Activated CD4-positive, alpha-beta T cell treated with anti-CD3 and anti-CD28 coated beads for 1 hour (primary cell): ENCODE measurements around the gene FAM186B.
A peak's percentile ranks its signal among the peaks of the same experiment; 100 is the strongest.
"Not testable (repeated sequence)": the region's sequence is repeated elsewhere in the genome, so short reads cannot be mapped to it uniquely, and the experiment has no call there.

Experiments
- DNase-seq: peaks from one replicate; pipeline ENCODE4 v3.0.0-alpha.2; 2020

FAM186B gene

GRCh38 chr12:49635036-49635435 is 29.6 kb upstream of the FAM186B start:
- no peak for DNase-seq

- no peak for DNase-seq
These were observed 28.4 kb upstream of the FAM186B start for GRCh38 chr12:49633703-49634345.

DNA sequence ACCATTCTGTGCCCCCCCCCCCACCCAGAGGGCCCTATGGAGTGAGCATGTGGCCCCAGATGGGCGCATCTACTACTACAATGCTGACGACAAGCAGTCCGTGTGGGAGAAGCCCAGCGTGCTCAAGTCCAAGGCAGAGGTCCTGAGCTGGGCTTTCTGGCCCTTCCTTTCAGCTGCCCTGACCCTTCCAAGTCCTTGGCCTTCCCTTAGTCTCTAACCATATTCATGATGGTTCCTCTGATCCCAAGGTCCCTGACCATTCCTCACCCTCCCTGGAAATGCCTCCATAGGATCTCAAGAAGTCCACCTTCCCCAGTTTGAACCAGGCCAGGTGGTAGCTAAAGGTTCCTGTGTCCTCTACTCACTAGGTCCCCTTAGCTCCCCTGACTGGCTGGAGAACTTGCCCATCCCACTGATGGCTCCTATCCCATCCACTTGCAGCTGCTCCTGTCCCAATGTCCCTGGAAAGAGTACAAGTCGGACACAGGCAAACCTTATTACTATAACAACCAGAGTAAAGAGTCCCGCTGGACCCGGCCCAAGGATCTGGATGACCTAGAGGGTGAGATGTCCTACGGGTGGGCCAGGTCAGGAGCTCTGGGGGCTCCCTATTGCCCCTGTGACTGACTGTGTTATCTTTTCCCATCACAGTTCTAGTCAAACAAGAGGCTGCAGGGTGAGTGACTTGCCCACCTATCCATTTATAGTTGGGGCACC is 27.7 kb upstream of the FAM186B start:
- no peak for DNase-seq

DNA sequence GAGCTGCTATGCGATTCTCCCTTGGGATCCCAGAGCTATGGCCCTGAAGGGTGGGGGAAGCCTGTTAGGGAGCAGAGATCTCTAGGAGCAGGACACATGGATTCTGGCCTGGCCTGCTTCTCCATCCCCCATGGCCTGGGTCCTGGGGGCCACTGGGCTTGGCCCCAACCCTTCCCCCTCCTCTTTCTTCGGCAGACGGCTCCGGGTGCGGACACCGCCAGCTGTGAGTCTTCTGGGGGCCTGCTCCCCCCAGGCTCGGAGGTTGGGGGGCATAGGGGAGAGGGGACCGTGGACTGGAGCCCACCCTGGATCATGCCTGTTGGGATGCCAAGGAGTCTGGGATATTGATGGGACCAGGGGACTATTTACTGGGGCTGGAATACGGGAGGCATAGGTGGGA is 27.0 kb upstream of the FAM186B start:
- no peak for DNase-seq

DNA sequence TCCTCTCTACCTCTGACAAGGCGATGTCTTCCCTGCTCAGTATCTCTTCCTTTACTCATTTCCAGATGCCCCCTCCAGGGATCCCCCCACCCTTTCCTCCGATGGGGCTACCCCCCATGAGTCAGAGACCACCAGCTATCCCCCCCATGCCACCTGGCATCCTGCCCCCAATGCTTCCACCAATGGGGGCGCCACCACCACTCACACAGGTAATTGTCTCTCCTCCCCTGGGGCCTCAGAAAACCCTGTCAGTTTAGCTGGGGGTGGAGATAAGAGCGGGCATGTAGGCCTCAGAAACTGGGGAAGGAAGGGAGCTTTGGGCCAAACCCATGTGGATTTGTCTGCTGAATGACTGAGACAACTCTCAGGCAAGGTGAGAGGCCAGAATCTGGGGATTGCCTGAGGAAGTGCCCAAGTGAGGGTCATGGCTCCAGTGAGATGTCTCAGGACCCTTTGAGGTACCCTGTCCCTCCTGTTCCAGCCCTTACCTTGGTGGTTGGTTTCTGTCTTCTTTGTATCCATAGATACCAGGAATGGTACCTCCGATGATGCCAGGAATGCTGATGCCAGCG is 26.0 kb upstream of the FAM186B start:
- DNase-seq = no peak

DNA sequence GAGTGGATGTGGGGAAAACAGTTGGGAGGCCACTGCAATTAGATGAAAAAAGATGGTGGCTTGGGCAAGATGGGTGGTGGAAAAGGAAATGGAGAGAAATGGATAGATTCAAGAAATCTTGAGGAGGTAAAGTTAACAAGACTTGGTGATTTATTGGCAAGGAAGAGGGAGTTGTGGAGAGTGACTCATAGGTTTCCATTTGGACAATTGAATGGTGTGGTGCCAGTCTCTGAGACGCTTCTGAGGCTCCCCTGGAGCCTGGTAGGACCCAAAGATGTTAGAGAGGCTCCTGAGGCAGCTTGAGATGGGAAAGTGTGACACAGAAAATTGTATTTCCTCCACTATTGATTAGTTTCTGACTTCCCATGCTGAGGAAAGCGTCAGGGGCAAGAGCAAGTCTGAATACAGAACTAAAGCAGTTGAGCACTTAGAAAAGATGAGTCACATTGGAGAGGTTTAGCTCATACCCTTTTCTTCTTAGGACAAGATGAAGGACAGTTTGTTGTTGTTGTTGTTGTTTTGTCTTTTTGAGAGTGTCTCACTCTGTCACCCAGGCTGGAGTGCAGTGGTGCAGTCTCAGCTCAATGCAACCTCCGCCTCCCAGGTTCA is 22.4 kb upstream of the FAM186B start:
- DNase-seq = no peak

DNA sequence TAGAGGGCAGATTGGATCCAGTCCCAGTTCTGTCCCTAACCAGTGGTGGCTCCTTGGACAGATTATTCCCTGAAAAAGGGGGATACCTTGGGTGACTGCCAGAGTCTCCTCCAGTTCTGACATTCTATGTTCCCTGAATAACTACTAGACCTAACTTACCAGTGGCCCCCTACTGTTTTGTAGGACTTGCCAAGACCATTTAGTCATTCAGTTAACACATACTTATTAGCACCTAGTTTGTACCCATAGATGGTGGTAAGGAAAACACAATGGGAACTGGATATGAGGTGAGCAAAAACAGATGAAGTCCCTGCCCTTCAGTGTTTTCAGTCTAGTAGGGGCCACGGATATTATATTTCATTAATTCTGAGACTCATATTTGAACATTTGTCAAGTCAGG is 21.4 kb upstream of the FAM186B start:
- no peak for DNase-seq

DNA sequence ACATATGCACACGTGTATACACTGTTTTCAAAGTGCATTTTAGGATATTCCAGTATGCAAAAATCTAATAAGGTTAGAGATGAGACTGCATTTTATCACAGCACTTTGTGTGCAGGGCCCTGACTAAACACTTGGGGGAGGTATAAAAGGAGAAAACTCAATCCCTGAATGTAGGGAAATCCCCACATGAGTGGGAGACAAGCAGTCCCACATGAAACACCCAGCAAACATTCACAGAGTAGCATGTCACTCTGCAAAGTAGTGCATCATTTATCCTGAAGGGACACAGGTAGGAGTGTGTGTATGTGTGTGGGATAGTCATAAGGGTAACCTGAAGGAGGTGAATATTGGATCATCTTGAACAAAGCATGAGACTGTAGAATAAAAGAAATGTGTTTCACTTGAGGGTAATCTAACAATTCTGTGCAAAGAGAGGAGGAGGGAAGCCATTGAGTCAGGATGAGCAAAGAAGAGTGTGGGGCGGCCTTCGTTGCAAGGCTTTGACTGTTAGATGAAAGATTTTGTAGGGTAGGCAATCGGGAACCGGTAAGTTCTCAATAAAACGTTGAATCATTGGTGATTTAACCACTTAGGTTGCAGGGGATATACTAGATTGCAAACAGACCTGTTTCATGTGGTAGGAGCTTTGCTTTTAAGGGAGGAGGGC is 20.9 kb upstream of the FAM186B start:
- DNase-seq = no peak

DNA sequence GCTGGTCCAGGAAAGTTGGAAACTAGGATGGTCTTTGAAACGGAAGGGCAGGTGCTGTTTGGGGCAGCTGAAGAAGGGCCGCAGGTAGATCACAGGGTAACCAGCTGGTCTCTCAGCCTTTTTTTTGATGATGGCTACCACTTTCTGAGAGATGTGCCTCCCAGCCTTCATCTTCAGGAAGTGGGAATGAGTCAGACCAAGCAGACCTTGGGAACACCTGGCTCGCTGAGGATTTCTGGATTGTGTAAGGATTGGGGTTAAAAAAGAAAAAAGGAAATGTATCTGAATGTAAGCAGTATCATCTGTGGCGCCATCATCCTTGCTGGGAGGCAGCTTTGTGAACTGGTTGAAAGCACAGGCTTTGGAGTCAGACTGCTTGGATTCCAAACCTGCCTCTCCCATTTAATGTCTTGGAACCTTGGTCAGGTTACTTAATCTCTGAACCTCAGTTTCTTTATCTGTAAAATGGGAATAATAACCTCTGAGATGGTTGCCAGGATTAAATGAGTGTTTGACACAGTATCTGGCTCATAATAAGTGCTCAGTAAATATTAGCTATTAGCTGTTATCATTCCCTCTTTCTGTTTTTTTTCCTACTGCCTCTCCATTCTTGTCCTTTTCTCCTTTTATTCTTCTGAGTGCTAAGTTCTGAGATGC is 19.6 kb upstream of the FAM186B start:
- no peak for DNase-seq

DNA sequence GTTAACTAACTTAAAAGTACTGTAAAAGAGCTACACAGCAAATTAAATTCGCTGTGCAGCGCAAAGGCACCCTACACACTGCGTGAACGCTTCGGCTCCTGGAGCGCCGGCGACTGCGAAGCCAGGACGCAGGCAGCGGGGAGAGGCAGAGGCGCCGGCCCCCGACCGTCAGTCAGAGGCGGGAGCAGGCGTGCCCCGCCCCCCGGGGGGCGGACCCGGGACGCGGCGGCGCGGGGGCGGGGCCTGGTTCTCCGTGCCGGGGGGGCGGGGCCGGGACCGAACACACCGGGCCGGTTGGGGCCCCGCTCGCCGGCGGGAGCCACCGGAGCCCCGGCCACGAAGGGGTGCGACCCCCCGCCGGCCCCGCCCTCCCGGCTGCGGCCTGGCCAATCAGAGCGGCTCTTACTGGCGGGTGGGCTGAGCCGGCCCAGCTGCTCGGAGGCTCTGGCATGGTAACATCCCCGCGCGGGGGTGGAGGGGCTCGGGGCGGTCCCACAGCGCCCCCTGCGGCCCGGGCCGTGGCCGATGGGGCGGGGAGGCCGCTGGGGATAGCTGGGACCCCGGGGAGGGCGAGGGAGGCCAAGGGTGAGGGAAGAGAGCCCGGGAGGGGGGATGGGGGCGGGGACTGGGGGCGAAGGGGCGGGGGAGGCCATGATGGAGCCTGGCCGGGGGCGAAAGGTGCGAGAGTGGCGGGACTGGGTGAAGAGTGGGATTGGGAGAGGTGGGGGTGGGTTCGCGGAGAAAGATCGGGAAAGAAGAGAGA is 17.9 kb upstream of the FAM186B start, which contains the start of gene PRPF40B:
TSS of gene PRPF40B (plus strand) at position 420 of the 763 bp plus-strand sequence. CDS start at position 450, 30 bp downstream.
- peak; percentile 75 for DNase-seq

DNA sequence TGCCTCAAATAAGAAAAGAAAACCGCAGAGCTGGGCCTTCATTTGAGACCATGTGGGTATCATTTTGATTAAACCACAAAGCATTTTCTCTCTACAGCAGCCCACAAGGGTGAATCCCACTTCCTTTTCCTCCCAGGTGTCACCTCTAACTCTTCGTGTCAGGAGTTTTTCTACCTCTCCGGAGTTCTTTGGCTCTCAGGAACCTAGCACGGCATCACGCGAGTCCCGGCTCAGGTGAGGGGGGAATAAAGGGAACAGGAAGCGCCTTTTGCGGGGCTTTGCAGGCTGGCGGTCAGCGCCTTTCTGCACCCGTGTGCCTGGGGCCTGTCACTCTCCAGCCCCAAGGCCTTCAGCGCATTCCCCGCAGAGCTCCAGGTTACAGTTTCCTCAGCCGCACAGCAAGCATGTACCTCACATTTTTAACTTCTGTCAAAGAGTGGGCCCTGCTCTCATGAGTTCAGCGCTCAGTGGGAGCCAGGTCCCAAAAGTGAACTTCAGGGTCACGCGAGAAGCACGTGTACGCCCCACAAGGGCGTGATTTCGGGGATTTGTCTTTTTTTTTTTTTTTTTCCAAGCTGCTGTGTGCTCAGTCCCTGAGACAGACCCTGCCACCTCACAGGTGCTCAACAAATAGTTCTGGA is 17.2 kb upstream of the FAM186B start:
- DNase-seq = peak; percentile 15

DNA sequence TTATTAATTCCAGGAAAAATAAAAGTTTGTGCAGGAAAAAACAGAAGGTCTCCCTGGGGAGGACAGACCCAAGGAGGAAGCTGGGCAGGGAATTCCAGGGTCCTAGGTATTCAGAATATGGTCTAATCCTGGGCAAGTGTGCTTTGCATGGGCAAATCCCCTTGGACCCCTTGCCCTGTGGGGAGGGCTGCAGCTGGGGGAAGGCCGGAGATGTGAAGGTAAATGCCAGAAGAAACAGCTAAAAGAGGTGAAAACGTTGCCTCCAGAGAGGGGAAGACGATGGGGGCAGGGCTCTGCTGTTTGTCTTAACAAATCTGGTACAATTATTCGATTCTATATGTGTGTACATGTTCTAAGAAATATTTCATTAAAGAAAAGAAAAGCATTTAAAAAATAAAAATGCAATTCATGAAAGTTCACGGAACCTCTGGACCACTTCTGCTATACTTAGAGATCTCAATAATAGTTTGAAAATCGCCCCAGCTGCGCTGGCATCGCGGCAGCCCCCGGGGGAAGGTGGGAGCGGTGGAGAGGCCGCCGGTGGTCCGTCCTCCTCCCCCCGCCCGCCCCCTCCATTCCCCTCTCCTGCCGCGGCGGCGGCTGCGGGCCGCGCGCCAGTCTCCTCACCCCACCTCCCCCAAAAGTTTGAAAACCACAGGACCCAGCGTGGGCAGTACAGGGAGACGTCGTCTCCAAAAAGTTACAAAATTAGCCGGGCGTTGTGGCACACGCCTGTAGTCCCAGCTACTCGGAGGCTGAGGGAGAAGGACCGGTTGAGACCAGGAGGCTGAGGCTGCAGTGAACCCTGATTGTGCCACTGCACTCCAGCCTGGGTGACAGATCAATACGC is 16.4 kb upstream of the FAM186B start:
- DNase-seq = no peak

- DNase-seq = no peak
These were observed 13.8 kb upstream of the FAM186B start for GRCh38 chr12:49619286-49619685.

- DNase-seq = no peak
These were observed 13.1 kb upstream of the FAM186B start for GRCh38 chr12:49618576-49618975.

DNA sequence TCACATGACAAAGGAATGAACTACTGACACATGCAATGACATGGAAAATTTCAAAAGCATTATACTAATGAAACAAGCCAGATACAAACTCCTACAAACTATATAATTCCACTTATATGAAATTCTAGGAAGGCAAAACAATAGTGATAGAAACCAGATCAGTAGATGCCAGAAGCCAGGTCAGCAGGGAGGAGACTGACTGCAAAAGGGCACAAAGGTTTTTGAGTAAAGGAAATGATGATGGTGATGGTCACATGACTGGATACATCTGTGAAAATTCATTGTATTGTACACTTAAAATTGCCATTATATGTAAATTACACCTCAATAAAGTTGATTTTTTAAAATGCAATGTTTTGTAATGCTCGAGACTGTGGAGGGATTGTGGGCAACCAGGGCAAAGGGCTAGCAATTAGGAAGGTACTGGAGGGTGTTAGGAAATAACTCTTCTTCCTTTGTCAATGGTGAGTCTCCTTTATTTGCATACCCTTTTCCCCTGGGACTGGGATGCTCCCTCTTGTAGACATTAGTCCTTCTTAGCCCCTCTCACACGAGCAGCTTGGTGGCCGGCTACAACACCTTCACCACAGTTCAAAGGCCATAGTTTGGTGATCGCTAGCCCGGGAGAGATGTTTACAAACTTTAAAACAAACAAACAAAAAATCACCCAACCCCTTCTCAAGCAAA is 11.2 kb upstream of the FAM186B start:
- no peak for DNase-seq

DNA sequence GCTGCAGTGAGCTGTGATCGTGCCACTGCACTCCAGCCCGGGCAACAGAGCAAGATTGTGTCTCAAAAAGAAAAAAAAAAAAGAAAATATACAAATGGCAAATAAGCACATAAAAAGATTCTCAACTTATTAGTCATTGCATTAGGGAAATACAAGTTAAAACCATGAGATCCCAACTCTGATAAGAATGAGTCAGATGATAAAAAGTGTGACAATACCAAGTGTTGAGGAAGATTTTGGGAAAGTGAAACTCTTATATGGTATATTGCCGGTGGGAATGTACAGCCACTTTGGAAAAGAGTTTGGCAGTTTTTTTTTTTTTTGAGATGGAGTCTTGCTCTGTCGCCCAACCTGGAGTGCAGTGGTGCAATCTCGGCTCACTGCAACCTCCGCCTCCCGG is 10.3 kb upstream of the FAM186B start:
- no peak for DNase-seq

GRCh38 chr12:49612210-49612609 is 6.8 kb upstream of the FAM186B start:
- DNase-seq = no peak

- not testable (repeated sequence) for DNase-seq
These were observed 5.3 kb upstream of the FAM186B start for GRCh38 chr12:49610785-49611184.

DNA sequence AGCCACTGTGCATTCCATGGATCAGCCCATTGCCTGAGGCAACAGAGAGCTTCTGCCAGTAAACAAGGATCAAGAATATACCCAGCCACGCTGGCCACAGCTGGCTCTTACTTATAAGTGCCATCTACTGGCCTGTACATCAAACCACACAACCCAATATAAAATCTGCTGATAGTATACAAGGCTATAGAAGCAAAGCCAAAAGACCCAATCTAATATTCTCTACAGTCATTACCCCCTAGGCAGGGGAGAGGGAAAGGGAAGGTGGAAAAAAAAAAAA is 4.4 kb upstream of the FAM186B start:
- no peak for DNase-seq
